SK-N-SH treated with all-trans-retinoic acid at 6 μM for 48 hours (cell line): ENCODE results near the gene SEMA5A.

Experiments used
- ARNTL ChIP-seq: fragments of 450-650 bp; formaldehyde crosslinking; IDR thresholded peaks from 2 replicates; pipeline ENCODE4 v1.5.0; 2020; ENCODE audit warnings: low read depth, mild to moderate bottlenecking, moderate library complexity, borderline replicate concordance
- ISL1 ChIP-seq: fragments of 250-450 bp; sonication (Bioruptor Pico); IDR thresholded peaks from 2 replicates; pipeline ENCODE4 v2.1.2; 2022; ENCODE audit warnings: mild to moderate bottlenecking, moderate library complexity
- RARB ChIP-seq: fragments of 250-450 bp; sonication (Bioruptor Pico); IDR thresholded peaks from 2 replicates; pipeline ENCODE4 v1.8.0; 2021; ENCODE audit warnings: mild to moderate bottlenecking, moderate library complexity
- ZFP3 ChIP-seq: fragments of 250-450 bp; sonication (Bioruptor Pico); IDR thresholded peaks from 2 replicates; pipeline ENCODE4 v1.5.0; 2020; ENCODE audit warnings: mild to moderate bottlenecking, moderate library complexity
- TF ChIP-seq, protein P1 (sequence below): fragments of 250-450 bp; sonication (Bioruptor Pico); IDR thresholded peaks from 2 replicates; pipeline ENCODE4 v1.8.0; 2020; ENCODE audit warnings: mild to moderate bottlenecking, moderate library complexity, borderline replicate concordance

DNA sequence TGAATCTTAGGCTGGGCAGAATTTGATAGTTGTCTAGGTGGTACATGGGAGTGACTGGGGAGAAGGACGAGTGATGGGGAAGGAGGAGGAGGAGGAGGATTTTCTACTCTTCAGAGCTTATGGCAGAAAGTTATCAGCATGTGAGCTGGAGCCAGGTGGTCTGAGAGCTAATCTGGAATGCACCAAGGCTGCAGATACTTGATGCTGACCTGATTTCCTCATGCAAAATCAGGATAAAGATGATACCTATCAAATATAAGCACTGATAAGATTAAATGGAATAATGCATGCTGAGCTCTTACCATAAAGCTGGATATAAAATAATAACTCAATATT, 250.4 kb downstream of the SEMA5A start:
- TF ChIP-seq, protein P1, sequence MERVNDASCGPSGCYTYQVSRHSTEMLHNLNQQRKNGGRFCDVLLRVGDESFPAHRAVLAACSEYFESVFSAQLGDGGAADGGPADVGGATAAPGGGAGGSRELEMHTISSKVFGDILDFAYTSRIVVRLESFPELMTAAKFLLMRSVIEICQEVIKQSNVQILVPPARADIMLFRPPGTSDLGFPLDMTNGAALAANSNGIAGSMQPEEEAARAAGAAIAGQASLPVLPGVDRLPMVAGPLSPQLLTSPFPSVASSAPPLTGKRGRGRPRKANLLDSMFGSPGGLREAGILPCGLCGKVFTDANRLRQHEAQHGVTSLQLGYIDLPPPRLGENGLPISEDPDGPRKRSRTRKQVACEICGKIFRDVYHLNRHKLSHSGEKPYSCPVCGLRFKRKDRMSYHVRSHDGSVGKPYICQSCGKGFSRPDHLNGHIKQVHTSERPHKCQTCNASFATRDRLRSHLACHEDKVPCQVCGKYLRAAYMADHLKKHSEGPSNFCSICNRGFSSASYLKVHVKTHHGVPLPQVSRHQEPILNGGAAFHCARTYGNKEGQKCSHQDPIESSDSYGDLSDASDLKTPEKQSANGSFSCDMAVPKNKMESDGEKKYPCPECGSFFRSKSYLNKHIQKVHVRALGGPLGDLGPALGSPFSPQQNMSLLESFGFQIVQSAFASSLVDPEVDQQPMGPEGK = no peak
- TF ChIP-seq ARNTL (CRISPR knock-in tag) = no peak
- no peak for TF ChIP-seq ZFP3 (CRISPR knock-in tag)
- TF ChIP-seq ISL1 (CRISPR knock-in tag) = no peak
- no peak for TF ChIP-seq RARB (CRISPR knock-in tag)
